HG02938 (cell line): Measurements from ENCODE around the gene NSMF.

Experiments used
- ATAC-seq: cut with Tn5 transposase; IDR thresholded peaks from one replicate; pipeline ENCODE4 v1.9.1; 2021; ENCODE audit warnings: mild to moderate bottlenecking, moderate library complexity; ENCODE audit not compliant: unreplicated experiment

Gene NSMF

GRCh38 chr9:137397675-137398423, 61.3 kb downstream of the NSMF start:
- no peak for ATAC-seq
